Measurements from ENCODE around the gene SLC9B1. TPM values are rescaled to one million over a fixed set of nuclear protein-coding genes. Genes with fewer than 3 reads are reported as not detected.
A peak's percentile ranks its signal among the peaks of the same experiment; 100 is the strongest.

The SLC9B1 gene
- total and polyA plus RNA-seq, 2 of the 13 experiments (the other 11 are each of a cell fraction or from before 2014, with no cell fraction given): 0.17 to 0.20 TPM

- TF ChIP-seq SP1 (IDR thresholded peaks at IDR 0.05) (no peak), SP1 (CRISPR knock-in tag; IDR thresholded peaks at IDR 0.05) (peak; percentile 90), HHEX (CRISPR knock-in tag; IDR thresholded peaks at IDR 0.05) (no peak), NONO (IDR thresholded peaks at IDR 0.05) (no peak), NONO (CRISPR knock-in tag; conservative IDR thresholded peaks at IDR 0.05) (peak; percentile 68), ISX (CRISPR knock-in tag; conservative IDR thresholded peaks at IDR 0.05) (no peak), GZF1 (CRISPR knock-in tag; IDR thresholded peaks at IDR 0.05) (0 out of 2 replicates have a peak, but pooled peaks have one; percentile 31), DRAP1 (CRISPR knock-in tag; IDR thresholded peaks at IDR 0.05) (peak; percentile 65), IKZF5 (CRISPR knock-in tag; IDR thresholded peaks at IDR 0.05) (peak; percentile 78; the same call in 1 of the 2 replicates), PRPF4 (IDR thresholded peaks at IDR 0.05; ENCODE audit: low read depth, low read length, poor library complexity, severe bottlenecking) (no peak), ZNF253 (CRISPR knock-in tag; IDR thresholded peaks at IDR 0.05; ENCODE audit: borderline replicate concordance) (0 out of 2 replicates have a peak, but pooled peaks have one; percentile 22), ZNF460 (CRISPR knock-in tag; IDR thresholded peaks at IDR 0.05; ENCODE audit: borderline replicate concordance) (no peak), ARID3A (IDR thresholded peaks at IDR 0.05; ENCODE audit: low read depth, low read length) (no peak), SRSF4 (IDR thresholded peaks at IDR 0.05; ENCODE audit: low read depth, low read length, poor library complexity, severe bottlenecking) (no peak), ZNF276 (CRISPR knock-in tag; IDR thresholded peaks at IDR 0.05; ENCODE audit: low read depth) (0 out of 2 replicates have a peak, but pooled peaks have one; percentile 78), IKZF4 (CRISPR knock-in tag; IDR thresholded peaks at IDR 0.05; ENCODE audit: borderline replicate concordance, low read depth, not compliant biosample characterization) (no peak), HNF1A (IDR thresholded peaks at IDR 0.05; ENCODE audit: low read depth) (no peak; the same call in 1 of the 2 replicates), HNF1A (CRISPR knock-in tag; IDR thresholded peaks at IDR 0.05; ENCODE audit: borderline replicate concordance) (peak; percentile 67; the same call in 1 of the 2 replicates), KLF6 (CRISPR knock-in tag; IDR thresholded peaks at IDR 0.05) (peak; percentile 78)
Observed at GRCh38 chr4:103019308-103020124, at the start of gene SLC9B1 (continued).
